ENCODE data around the gene ITGB7.

DNA sequence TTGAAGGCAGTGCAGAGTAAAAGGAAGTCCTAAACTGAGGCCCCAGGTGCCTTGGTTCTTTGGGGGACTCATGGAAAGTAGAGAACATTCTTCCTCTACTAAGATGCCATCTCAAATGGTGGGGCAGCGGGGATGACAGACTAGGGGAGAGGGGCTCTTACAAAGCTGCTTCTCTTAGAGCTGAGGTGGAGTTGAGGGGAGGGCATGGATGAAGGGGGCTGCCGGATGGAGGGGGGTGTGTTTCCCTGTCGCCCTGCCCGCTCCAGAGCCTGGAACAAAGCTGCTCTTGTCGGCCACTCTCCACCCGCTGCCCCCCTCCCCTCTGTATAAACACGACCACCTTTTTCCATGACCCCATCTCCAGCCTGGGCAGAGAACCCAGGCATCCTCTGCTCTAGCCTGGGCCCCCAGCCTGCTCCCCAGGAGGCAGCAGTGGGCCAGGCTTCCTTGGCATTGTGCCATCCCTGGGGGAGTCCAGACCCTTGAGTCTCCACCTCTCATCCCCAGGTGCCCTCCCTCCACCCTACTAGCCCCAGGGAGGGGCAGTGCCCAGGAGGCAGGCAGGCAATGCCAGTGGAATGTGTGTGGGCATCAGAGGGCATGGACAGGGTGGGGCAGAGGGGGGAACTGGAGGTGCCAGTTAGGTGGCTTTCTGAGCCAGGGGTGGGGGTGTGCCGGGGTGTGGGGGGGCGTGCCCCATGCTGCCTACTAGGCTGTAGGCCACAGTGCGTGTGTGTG is 23.2 kb upstream of the ITGB7 start:
- TF ChIP-seq POLR2A (IDR thresholded peaks at IDR 0.05) (no peak), CTCF (IDR thresholded peaks at IDR 0.05) (no peak)

Measured in right lobe of liver (tissue), 4 donors.